IMR-90 (cell line): Measurements from ENCODE around the gene AMIGO1. TPM values are rescaled to one million over a fixed set of nuclear protein-coding genes. Genes with fewer than 3 reads are reported as not detected.

Source experiments
- ATAC-seq: fragments of 200-7000 bp; cut with Tn5 transposase; 2 replicates; pipeline ENCODE4 v1.9.1; 2020; ENCODE audit warnings: low read depth, mild to moderate bottlenecking, moderate library complexity
- BruUV-seq: library from RNA; stranded (reverse); fragments of 400-500 nt; replicated peaks from 2 replicates; lab custom pipeline; 2021; lab: Mats Ljungman, UMichigan
- CTCF ChIA-PET: fragments of 300-600 bp; formaldehyde crosslinking; extraction: SDS; loops from one replicate; lab custom pipeline; 2021; ENCODE audit warnings: antibody characterized with exemption; lab: Yijun Ruan, JAX
- POLR2A ChIA-PET: fragments of 300-600 bp; sonication (Branson Sonifier 250); formaldehyde crosslinking; loops from one replicate; lab custom pipeline; 2022; ENCODE audit warnings: antibody characterized with exemption; ENCODE audit not compliant: unreplicated experiment; lab: Charles Lee
- DNase-seq: peaks from one replicate; pipeline ENCODE4 v3.0.0; 2013
- H2AFZ ChIP-seq: replicated peaks from 2 replicates; pipeline ENCODE3; 2013; ENCODE audit warnings: low read length, mild to moderate bottlenecking; ENCODE audit not compliant: poor library complexity
- H2AK5ac ChIP-seq: 2 replicates; pipeline ENCODE4 v1.6.1; 2013; ENCODE audit warnings: low read depth, low read length, inconsistent platforms
- H2AK9ac ChIP-seq: replicated peaks from 2 replicates; pipeline ENCODE3; 2013; ENCODE audit warnings: mild to moderate bottlenecking, low read depth, low read length, moderate library complexity; ENCODE audit not compliant: poor library complexity
- H2BK120ac ChIP-seq: 2 replicates; pipeline ENCODE4 v1.6.1; 2013; ENCODE audit warnings: low read depth, low read length, inconsistent platforms
- H2BK15ac ChIP-seq: 3 replicates; pipeline ENCODE4 v1.6.1; 2013; ENCODE audit warnings: low read depth, low read length, inconsistent platforms
- H2BK20ac ChIP-seq: 2 replicates; pipeline ENCODE4 v1.6.1; 2013; ENCODE audit warnings: low read depth, mild to moderate bottlenecking, inconsistent platforms, low read length, moderate library complexity
- H2BK5ac ChIP-seq: 2 replicates; pipeline ENCODE4 v1.6.1; 2013; ENCODE audit warnings: mild to moderate bottlenecking, low read depth, low read length, inconsistent platforms; ENCODE audit not compliant: poor library complexity, severe bottlenecking
- H3K14ac ChIP-seq: replicated peaks from 2 replicates; pipeline ENCODE4 v1.6.1; 2013; ENCODE audit warnings: low read depth, low read length, inconsistent platforms
- H3K18ac ChIP-seq: 2 replicates; pipeline ENCODE4 v1.6.1; 2013; ENCODE audit warnings: low read depth, low read length, control low read depth
- H3K23ac ChIP-seq: 2 replicates; pipeline ENCODE4 v1.6.1; 2013; ENCODE audit warnings: low read depth, low read length, inconsistent platforms
- H3K27ac ChIP-seq: 2 replicates; pipeline ENCODE4 v1.5.1; 2013; ENCODE audit warnings: mild to moderate bottlenecking, control low read depth, low read length; ENCODE audit not compliant: insufficient read depth
- H3K27me3 ChIP-seq: 2 replicates; pipeline ENCODE4 v1.6.1; 2013; ENCODE audit warnings: low read length; ENCODE audit not compliant: control insufficient read depth, insufficient read depth
- H3K36me3 ChIP-seq: 2 replicates; pipeline ENCODE4 v1.6.1; 2013; ENCODE audit warnings: low read length, mixed read lengths; ENCODE audit not compliant: control insufficient read depth, insufficient read depth
- H3K4ac ChIP-seq: 2 replicates; pipeline ENCODE4 v1.6.1; 2013; ENCODE audit warnings: low read depth, low read length, inconsistent platforms
- H3K4me1 ChIP-seq: 2 replicates; pipeline ENCODE4 v1.6.1; 2013; ENCODE audit warnings: low read length, mixed read lengths; ENCODE audit not compliant: control insufficient read depth, insufficient read depth
- H3K4me2 ChIP-seq: 2 replicates; pipeline ENCODE4 v1.6.1; 2013; ENCODE audit warnings: low read depth, mild to moderate bottlenecking, control low read depth, low read length, moderate library complexity
- H3K4me3 ChIP-seq: 2 replicates; pipeline ENCODE4 v1.5.1; 2013; ENCODE audit warnings: low read depth, mild to moderate bottlenecking, control low read depth, low read length, moderate library complexity; ENCODE audit not compliant: insufficient read depth
- H3K56ac ChIP-seq: 2 replicates; pipeline ENCODE4 v1.6.1; 2013; ENCODE audit warnings: low read length, inconsistent platforms; ENCODE audit not compliant: insufficient read depth; ENCODE audit errors: extremely low read depth
- H3K79me1 ChIP-seq, 2 experiments: 2 replicates each; pipeline ENCODE4 v1.6.1; 2013; ENCODE audit warnings: low read length in 2 of 2, inconsistent platforms in 1 of 2, low read depth in 1 of 2
- H3K9ac ChIP-seq: 2 replicates; pipeline ENCODE4 v1.6.1; 2013; ENCODE audit warnings: low read depth, low read length, control low read depth
- H3K9me1 ChIP-seq: 2 replicates; pipeline ENCODE4 v1.6.1; 2013; ENCODE audit warnings: low read length, inconsistent platforms; ENCODE audit not compliant: insufficient read depth
- H3K9me3 ChIP-seq: 2 replicates; pipeline ENCODE4 v1.6.1; 2013; ENCODE audit warnings: low read length; ENCODE audit not compliant: control insufficient read depth, insufficient read depth
- H4K20me1 ChIP-seq: 2 replicates; pipeline ENCODE4 v1.6.1; 2013; ENCODE audit warnings: low read length, inconsistent platforms; ENCODE audit not compliant: insufficient read depth
- H4K5ac ChIP-seq: 2 replicates; pipeline ENCODE4 v1.6.1; 2013; ENCODE audit warnings: mild to moderate bottlenecking, low read depth, low read length, control low read depth
- H4K8ac ChIP-seq, 2 experiments: 2 replicates each; pipeline ENCODE4 v1.6.1; 2013; ENCODE audit warnings: low read depth in 2 of 2, low read length in 2 of 2, control low read depth in 1 of 2, inconsistent platforms in 1 of 2
- H4K91ac ChIP-seq: 2 replicates; pipeline ENCODE4 v1.6.1; 2013; ENCODE audit warnings: low read depth, low read length, inconsistent platforms; ENCODE audit not compliant: insufficient read depth
- CEBPB ChIP-seq: IDR thresholded peaks from 2 replicates; pipeline ENCODE4 v1.6.1; 2012; ENCODE audit warnings: low read depth, low read length, improper control_type of control experiment
- CHD1 ChIP-seq: IDR thresholded peaks from 2 replicates; pipeline ENCODE4 v1.6.1; 2012; ENCODE audit warnings: low read depth, low read length, improper control_type of control experiment
- MAFK ChIP-seq: IDR thresholded peaks from 2 replicates; pipeline ENCODE4 v1.6.1; 2012; ENCODE audit warnings: low read depth, low read length, improper control_type of control experiment
- WGBS, 2 experiments: methylation state at CpG; one replicate each; pipeline versions ENCODE4 v1.1.5 to v1.1.7; 2013; ENCODE audit warnings: missing lambda C conversion rate in 2 of 2; ENCODE audit not compliant: insufficient read length in 1 of 2; ENCODE audit errors: extremely low coverage in 2 of 2; 5-methylcytosine and 5-hydroxymethylcytosine counted together
- dilution Hi-C: fragments of 300-500 bp; cut with HindIII; formaldehyde crosslinking; loops from one replicate; pipeline ENCODE4 v1.14.3; 2018; ENCODE audit warnings: low sequenced_read_pairs; ENCODE audit not compliant: unreplicated experiment
- in situ Hi-C: fragments of 300-500 bp; cut with MboI; formaldehyde crosslinking; loops from 3 replicates; pipeline ENCODE4 v1.14.3; 2019; ENCODE audit warnings: low sequenced_read_pairs, inconsistent platforms, mixed read lengths
- intact Hi-C: fragments of 100-400 bp; cut with micrococcal nuclease; formaldehyde crosslinking; loops from 2 replicates; pipeline ENCODE4 v1.10.0; 2022
- polyA plus RNA-seq, 3 experiments: library from polyadenylated mRNA; depleted of rRNA; stranded (reverse); fragments of >200 nt; gene quantifications; 2 replicates each; pipeline ENCODE4 v1.2.3, GENCODE V29; 2012; ENCODE audit warnings: low replicate concordance in 1 of 3
- total RNA-seq: library from RNA; depleted of rRNA; stranded (reverse); fragments of >200 nt; gene quantifications from 2 replicates; pipeline ENCODE4 v1.2.3, GENCODE V29; 2012
- TF ChIP-seq, protein P1 (sequence below): fragments of 150-350 bp; IDR thresholded peaks from 2 replicates; pipeline ENCODE4 v1.6.1; 2017; ENCODE audit warnings: mild to moderate bottlenecking, antibody characterized with exemption, low read length, low read depth

AMIGO1 gene
- total and polyA plus RNA-seq, 2 of the 4 experiments (the other 2 are of a cell fraction) = 1.5 to 1.6 TPM

- ChIA-PET CTCF (interaction anchor here (0.5 kb wide), 1 partner anchor 83 kb away, joined by 4 read pairs; no protein-coding TSS in a partner anchor), POLR2A (no interaction called here)
- no peaks in the 10 kb centered on the region for H3K9me3 ChIP-seq
- H3K14ac ChIP-seq = no peak within 1 kb of the TSS
- no peak within 1 kb of the TSS for H3K9ac ChIP-seq
- no peaks in the 10 kb centered on the region for H3K9me1 ChIP-seq
- H2BK120ac ChIP-seq = no peak within 1 kb of the TSS
- H4K8ac ChIP-seq = peak within 1 kb of the TSS in 1 of 2 experiments; percentile 21; a peak in 2 of 4 replicates
- peak within 1 kb of the TSS; percentile 88 for H2AFZ ChIP-seq
- no peaks in the 10 kb centered on the region for H4K20me1 ChIP-seq
- H3K27ac ChIP-seq = no peak within 1 kb of the TSS
- H3K79me1 ChIP-seq = no peaks in the 10 kb centered on the region
- H3K4me1 ChIP-seq = no peaks in the 10 kb centered on the region
- H3K36me3 ChIP-seq = no peaks in the 10 kb centered on the region
- no peak within 1 kb of the TSS for H2AK5ac ChIP-seq
- peak within 1 kb of the TSS; percentile 55 for H3K4me2 ChIP-seq
- dilution Hi-C loops = no loop called here
- no peak within 1 kb of the TSS for H2BK5ac ChIP-seq
- TF ChIP-seq MAFK (no peak), CHD1 (no peak), CEBPB (no peak)
- TF ChIP-seq, protein P1, sequence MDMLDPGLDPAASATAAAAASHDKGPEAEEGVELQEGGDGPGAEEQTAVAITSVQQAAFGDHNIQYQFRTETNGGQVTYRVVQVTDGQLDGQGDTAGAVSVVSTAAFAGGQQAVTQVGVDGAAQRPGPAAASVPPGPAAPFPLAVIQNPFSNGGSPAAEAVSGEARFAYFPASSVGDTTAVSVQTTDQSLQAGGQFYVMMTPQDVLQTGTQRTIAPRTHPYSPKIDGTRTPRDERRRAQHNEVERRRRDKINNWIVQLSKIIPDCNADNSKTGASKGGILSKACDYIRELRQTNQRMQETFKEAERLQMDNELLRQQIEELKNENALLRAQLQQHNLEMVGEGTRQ = peak; percentile 79
- no peak within 1 kb of the TSS for H2BK20ac ChIP-seq
- WGBS, 2 experiments = 1% methylated on average over 30 of the region's 88 CpGs; no CpG with 5 or more reads in 1 of the 2 experiments
- ATAC-seq (peak; percentile 81), DNase-seq (peak; percentile 12)
- intact Hi-C loops = no loop called here
- peak within 1 kb of the TSS; percentile 57 for H3K4me3 ChIP-seq
- H3K18ac ChIP-seq = no peak within 1 kb of the TSS
- no peak within 1 kb of the TSS for H2BK15ac ChIP-seq
- H3K27me3 ChIP-seq = peaks cover 64% of the 10 kb centered on the region
- no peak within 1 kb of the TSS; the same call in 1 of the 2 replicates for H3K23ac ChIP-seq
- in situ Hi-C loops = no loop called here
- H3K4ac ChIP-seq = no peak within 1 kb of the TSS
- BruUV-seq = no TSS peak
- no peak within 1 kb of the TSS for H2AK9ac ChIP-seq
- H4K91ac ChIP-seq = no peak within 1 kb of the TSS
- H4K5ac ChIP-seq = no peak within 1 kb of the TSS
- H3K56ac ChIP-seq = no peak within 1 kb of the TSS
These were observed 42.9 kb downstream of the AMIGO1 start, which contains the start of gene SYPL2 for GRCh38 chr1:109466452-109467300. TSS of gene SYPL2 (plus strand) at chr1:109466546. CDS start at chr1:109466844, 298 bp downstream.
